ENCODE data around the gene PDXK. TPM values are rescaled to one million over a fixed set of nuclear protein-coding genes. Genes with fewer than 3 reads are reported as not detected.
"Not testable (repeated sequence)": the region's sequence is repeated elsewhere in the genome, so short reads cannot be mapped to it uniquely, and the experiment has no call there.

The PDXK gene
- total RNA-seq, 6 experiments from 2014 or later: 154 to 160 (median 157) TPM

- Mint-ChIP-seq H3K27me3 (ENCODE audit: insufficient read depth) (peaks cover 6% of the 10 kb centered on the region), H3K4me1 (ENCODE audit: low read depth) (peaks cover 37% of the 10 kb centered on the region), H3K36me3 (ENCODE audit: low read depth) (no peaks in the 10 kb centered on the region), H3K27ac (peak overlapping the region; percentile 90), H3K4me3 (peak overlapping the region; percentile 47), H3K9me3 (no peaks in the 10 kb centered on the region)
- TF ChIP-seq CTCF (IDR thresholded peaks at IDR 0.05): no peak
- peak; percentile 80 for DNase-seq
Measured at GRCh38 chr21:43712268-43712942, 6.5 kb upstream of the PDXK start.

- not testable (repeated sequence) for DNase-seq; H3K27me3 Mint-ChIP-seq (ENCODE audit: insufficient read depth); H3K4me3 Mint-ChIP-seq; H3K9me3 Mint-ChIP-seq; H3K36me3 Mint-ChIP-seq (ENCODE audit: low read depth)
- Mint-ChIP-seq H3K27ac (peak overlapping the region; percentile 90), H3K4me1 (ENCODE audit: low read depth) (peaks cover 38% of the 10 kb centered on the region)
Measured at GRCh38 chr21:43713123-43713522, 5.8 kb upstream of the PDXK start.

GRCh38 chr21:43716376-43717165 lies 2.4 kb upstream of the PDXK start:
- peak; percentile 62 for DNase-seq
- Mint-ChIP-seq H3K27ac (peak overlapping the region; percentile 67), H3K9me3 (no peaks in the 10 kb centered on the region), H3K36me3 (ENCODE audit: low read depth) (no peaks in the 10 kb centered on the region), H3K27me3 (ENCODE audit: insufficient read depth) (peaks cover 6% of the 10 kb centered on the region), H3K4me3 (peak overlapping the region; percentile 20; the same call in 1 of the 2 replicates), H3K4me1 (ENCODE audit: low read depth) (peaks cover 42% of the 10 kb centered on the region)
- TF ChIP-seq CTCF (IDR thresholded peaks at IDR 0.05): no peak

- TF ChIP-seq CTCF (IDR thresholded peaks at IDR 0.05): no peak
- H3K27me3 Mint-ChIP-seq (ENCODE audit: insufficient read depth): peaks cover 6% of the 10 kb centered on the region
- H3K27ac Mint-ChIP-seq: peak overlapping the region; percentile 67
- H3K36me3 Mint-ChIP-seq (ENCODE audit: low read depth): no peaks in the 10 kb centered on the region
- no peaks in the 10 kb centered on the region for H3K9me3 Mint-ChIP-seq
- peak overlapping the region; percentile 77 for H3K4me3 Mint-ChIP-seq
- DNase-seq: no peak
- peaks cover 39% of the 10 kb centered on the region for H3K4me1 Mint-ChIP-seq (ENCODE audit: low read depth)
Measured at GRCh38 chr21:43717166-43717853, 1.6 kb upstream of the PDXK start.

- no peaks in the 10 kb centered on the region for H3K9me3 Mint-ChIP-seq
- peaks cover 32% of the 10 kb centered on the region for H3K4me1 Mint-ChIP-seq (ENCODE audit: low read depth)
- peaks cover 3% of the 10 kb centered on the region for H3K27me3 Mint-ChIP-seq (ENCODE audit: insufficient read depth)
- H3K4me3 Mint-ChIP-seq: peak overlapping the region; percentile 90
- no peak for TF ChIP-seq CTCF (IDR thresholded peaks at IDR 0.05)
- peak overlapping the region; percentile 24; the same call in 1 of the 2 replicates for H3K27ac Mint-ChIP-seq
- no peaks in the 10 kb centered on the region for H3K36me3 Mint-ChIP-seq (ENCODE audit: low read depth)
- DNase-seq: no peak
Measured at GRCh38 chr21:43717967-43718871, 710 bp upstream of the PDXK start.

Data from HFFc6 (cell line).